Ammon's horn (tissue), 1 donor: Measurements from ENCODE around the gene CEP97.

ENCODE experiments used
- DNase-seq: peaks from one replicate; pipeline ENCODE4 v3.0.0-alpha.2; 2016; ENCODE audit warnings: low spot score

The CEP97 gene

DNA sequence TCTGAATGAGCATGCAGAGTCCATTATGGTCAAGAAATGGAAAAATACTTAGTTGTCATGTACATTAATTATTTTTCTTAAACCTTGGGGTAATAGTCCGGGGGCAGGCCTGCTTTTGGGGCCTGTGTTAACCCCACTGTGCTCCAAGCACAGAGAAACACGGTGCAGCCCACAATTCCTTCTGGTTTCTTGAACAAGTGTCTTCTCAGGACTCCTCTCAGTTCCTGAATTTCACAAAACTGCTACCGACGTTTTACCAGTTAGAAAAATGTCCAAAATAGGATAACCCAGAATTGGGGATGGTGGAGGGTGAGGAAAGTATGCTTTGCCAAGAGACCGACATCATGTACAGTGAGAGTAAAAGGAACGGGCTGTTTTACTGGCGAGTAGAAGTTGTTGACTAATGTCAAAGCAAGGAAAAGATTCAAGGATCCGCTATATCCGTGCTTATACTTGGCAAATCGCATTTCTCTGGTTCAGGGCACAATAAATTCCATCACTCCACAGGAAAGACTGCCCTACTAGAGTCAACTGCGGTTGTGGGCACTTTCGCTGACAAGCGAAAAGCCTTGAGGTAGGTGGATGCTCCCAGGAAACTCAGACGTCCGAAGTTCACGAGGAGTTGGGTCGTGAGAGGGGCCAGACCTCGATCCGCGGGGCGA is 54.1 kb downstream of the CEP97 start:
- no peak for DNase-seq

DNA sequence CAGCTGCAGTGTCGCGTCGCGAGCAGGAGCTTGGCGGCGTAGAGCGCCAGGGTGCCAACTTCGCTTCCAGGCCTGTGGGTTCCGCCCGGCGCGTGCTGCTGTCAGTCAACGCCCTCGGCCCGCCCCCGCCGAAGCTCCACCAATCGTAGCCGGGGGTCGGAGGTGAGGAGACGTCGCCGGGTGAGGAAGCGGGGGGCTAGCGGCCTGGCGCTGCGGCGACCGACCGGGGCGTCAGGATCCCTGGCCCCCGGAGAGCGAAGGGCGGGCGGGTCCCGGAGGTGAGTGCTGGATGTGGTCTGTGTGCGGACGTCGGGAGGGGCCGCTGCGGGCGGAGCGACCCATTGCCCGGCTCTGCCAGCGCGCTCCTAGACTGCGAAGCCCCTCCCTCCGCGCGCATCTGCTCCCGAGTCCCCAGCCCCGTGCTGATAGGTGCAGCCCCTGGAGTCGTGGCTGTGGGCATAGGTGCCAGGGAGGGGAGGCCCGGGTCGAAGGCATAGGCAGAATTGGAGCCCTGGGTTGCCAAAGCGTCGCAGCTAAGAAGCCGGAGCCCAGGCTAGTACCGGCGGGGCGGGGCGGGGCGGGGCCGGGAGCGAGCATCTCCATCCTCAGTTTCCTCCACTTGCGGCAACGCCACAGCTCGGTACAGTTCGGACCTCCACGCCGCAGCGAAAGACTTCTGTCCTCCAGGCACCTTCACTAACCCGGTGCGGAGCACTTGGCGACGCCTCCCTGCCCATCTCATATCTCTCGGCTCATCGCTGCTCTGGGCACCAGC is 54.8 kb downstream of the CEP97 start, which contains the start of gene NXPE3:
TSS of gene NXPE3 (plus strand) at position 165 of the 775 bp plus-strand sequence. CDS start 6,386 bp downstream, outside the sequence.
- peak; percentile 98 for DNase-seq

DNA sequence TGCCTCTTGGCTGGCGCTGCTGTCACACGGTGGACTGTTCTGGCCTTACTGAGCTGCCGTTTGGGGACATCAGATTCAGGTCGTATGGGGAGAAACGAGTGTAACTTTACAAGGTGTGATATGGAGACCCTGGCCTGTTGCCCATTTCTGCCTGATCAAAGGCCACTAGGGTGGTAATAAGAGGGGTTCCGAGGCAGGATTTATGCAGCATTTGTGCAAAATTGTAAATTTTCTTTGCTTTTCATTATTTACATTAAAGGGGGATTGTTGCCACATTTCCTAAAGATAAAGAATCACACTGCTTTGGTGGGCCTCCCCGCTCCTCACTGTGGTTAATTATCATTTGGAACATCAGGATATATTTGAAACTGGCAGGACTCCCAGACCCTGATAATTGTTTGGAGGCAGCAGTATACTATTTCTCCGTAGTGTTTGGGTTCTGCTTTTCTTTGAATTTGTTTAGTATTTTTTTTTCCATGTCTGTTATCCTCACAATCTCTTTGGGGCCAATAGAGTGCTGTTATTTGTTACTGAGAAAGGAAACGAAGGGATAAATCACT is 55.5 kb downstream of the CEP97 start:
- no peak for DNase-seq

DNA sequence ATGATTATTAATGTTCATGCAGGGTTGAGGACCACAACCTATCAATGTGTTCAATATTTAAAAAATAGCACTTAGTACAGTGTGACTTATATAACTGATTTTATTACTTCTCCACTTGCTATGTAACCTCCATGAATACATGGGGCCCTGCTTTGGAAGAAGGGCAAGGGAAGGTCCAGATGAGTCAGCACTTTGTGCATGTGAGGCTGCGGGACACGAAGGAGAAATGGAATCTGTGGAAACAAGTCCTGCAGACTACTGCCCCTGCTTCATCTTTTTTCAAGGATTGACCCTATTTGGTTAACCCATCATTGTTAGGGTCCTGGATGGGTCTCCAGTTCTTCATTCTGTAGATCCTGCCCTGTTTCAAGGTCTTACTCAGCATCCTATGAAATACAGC is 56.2 kb downstream of the CEP97 start:
- DNase-seq, result peak; percentile 70

DNA sequence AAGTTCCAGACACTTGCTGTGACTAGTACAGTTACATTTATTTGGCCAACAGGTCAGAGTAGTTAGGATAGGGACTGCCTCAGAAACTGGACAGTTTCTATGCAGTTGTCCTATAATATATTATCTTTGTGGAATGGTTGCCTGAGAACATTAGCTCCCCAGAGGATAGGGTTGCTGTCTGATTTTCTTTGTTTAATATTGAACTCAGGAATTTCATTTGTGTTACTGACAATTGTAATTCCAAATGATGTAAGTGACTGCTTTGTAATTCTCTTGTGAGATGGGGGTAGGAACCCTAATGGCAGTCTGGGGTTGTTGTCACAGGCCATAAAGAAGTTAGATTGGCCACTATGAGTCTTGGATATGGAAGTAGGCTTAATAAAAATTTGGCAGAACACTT is 56.8 kb downstream of the CEP97 start:
- DNase-seq, result no peak

DNA sequence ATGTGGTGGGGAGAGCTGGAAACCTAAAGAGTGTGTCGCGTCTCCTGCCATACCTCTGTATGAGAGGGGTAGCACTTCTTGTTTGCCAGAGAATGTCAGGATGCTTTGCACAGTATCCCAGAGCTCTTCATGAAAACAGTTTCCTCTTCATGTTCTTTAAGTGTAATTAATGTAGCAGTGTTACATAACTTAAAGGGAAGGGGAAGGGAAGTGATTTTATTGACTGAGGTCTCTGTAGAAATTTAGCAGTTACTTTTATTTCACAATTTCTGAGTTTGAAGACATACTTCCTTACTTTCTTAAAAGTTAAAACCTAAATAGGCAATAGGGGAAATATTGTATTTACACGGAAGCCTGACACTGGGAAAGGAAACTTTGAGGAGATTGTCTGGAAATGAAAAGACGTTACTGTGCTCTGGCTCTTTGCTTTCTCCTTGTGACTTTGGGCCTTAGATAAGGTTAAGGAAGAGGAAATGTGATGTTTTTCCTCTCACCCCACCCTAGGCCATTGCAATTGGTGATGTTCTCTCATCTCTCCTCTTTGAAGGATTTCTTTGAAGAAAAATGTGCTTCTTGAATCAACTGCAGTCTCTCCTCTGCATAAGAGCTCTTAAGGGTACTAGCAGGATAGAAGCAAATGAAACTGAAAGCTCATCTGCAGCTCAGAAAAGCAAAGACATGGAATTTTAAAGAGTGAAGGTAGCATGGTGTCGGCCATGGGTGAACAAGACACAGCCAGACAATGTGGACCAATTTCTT is 60.6 kb downstream of the CEP97 start:
- DNase-seq, result no peak

DNA sequence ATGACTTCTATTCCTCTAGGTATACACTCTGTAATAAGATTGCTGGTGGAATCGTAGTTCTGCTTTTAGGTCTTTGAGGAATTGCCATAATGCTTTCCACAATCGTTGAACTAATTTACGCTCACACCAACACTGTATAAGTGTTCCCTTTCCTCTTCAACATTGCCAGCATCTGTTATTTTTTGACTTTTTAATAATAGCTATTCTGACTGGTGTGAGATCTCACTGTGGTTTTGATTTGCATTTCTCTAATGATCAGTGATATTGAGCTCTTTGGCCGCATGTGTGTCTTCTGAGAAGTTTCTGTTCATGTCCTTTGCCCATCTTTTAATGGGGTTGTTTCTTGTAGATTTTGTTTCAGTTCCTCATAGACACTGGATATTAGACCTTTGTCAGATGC is 67.4 kb downstream of the CEP97 start:
- DNase-seq, result no peak

DNA sequence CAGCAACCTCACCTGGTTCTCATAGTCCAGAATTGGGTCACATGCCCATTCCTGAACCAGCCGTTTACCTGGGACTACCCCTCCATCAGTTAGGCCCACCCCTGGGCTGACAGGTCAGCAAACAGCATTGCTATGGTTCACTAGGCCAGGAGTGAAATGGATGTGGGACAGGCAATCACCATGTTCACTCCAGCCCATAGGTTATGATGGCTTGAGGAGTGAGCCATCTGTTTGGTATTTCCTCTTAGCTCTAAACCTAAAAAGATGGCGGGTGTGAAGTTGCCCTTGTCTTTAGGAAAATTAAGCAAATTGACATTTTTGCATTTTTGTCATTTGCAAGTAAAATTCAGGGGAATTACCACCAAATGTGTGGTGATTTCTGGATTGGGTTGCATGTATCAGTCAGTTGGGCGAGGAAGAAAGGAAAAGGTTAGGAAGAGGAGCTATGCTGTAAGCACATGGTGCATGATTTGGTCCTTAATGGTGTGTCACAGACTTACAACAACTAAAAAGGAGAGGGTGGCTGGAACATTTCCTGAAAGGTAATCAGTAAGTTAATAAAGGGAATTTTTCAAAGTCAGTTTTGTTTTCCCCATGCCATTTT is 71.8 kb downstream of the CEP97 start:
- no peak for DNase-seq

DNA sequence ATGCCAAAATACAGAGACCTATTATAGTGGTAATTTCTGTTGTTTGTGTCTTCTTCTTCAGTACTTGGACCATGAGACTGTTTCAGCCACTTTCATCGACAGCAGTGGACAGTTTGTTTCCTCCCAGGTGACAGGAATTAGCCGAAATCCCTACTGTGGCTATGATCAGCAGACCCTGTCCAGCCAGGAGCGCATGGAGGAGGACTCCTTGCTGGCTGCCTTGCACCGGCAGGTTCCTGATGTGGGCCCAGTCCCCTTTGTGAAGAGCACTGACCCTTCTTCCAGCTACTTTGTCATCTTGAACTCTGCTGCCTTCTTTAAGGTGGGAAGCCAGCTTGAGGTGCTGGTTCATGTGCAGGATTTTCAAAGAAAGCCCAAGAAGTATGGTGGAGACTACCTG is 76.8 kb downstream of the CEP97 start:
- DNase-seq, result no peak

DNA sequence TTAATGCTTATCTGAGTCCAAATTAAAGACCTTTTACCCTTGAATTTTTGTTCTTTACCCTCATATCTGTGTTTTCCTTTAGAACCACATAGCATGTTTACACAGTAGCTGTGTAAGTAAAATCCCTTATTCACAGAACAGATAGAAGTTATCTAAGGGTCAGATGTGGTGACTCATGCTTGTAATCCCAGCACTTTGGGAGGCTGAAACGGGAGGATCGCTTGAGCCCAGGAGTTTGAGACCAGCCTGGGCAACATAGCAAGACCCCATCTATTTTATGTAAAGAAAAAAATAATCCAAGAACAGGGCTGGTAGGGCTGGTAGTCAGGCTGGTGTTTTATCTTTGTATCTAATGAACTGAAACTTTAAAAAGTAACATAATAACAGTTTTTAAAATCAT is 77.8 kb downstream of the CEP97 start:
- DNase-seq, result no peak

DNA sequence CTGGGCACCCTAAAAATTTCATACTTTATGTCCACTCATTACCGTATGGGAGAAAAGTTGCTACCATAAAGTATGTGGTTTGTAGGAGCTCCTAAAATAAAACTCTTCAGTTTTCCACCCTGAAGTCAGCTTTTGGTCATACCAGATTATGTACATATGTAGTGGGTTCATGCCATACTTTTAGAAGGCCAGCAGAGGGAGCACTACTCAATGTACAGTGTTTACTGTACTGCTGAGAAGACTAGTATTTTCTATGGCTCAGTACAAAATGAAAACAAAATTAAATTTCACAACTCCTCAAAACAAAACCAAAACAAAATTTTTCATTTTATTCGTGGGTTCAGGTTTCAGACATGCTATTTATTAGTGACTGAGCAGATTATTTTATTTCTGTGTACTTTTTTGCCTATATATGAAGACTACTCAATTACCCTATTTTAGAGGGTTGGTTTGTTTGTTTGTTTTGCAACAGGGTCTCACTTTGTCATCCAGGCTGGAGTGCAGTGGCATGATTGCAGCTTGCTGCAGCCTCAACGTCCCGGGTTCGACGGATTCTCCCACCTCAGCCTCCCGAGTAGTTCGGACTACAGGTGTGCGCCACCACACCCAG is 78.9 kb downstream of the CEP97 start:
- peak; percentile 90 for DNase-seq

DNA sequence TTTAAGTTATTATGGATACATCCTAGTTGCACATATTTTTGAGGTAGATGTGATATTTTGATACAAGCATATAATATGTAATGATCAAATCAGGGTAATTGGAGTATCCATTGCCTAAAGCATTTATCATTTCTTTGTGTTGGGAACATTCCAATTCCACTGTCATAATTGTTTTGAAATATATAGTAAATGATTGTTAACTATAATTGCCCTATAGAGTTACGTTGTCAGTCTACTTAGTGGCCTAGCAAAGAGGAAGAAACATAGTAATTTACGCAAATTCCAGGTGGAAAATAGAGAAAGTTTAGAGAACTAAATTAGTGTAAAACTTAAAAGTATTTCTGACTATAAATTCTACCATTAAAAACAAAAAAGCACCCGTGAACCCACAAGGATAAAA is 79.5 kb downstream of the CEP97 start:
- no peak for DNase-seq

DNA sequence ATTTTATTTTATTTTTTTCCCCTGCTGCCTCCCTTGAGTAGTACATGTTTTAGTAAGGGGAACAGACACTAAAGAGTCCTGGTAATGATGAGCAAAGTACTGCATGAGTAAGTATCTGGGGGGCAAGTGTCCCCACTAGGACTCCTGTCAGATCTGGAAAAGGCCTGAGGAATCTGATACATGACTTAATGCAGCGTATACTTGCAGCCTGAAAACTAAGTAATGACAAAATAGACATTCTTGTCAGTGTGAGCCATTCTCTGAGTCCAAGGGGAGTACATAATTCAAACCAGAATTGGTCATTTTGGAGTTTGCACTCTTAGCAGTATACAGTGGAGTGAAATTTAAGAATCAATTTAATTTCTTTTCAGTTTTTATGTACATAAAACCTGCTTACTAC is 82.1 kb downstream of the CEP97 start:
- DNase-seq, result no peak

DNA sequence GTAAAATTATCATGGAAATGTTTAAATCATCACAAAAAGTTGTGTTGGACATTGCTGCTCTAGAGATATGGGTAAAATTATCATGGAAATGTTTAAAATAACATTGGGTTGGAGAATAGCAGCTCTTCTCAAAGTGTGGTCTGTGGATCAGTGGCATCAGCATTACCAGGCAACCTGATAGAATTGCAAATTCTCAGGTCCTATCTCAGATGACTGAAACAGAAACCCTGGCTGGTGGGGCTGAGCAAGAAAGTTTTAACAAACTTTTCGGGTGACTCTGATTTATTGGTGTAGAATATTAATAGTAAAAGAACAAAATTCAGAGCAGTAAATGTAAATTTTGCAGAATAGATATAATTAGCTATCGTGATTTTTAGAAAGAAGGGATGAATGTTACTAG is 83.5 kb downstream of the CEP97 start:
- DNase-seq, result no peak

DNA sequence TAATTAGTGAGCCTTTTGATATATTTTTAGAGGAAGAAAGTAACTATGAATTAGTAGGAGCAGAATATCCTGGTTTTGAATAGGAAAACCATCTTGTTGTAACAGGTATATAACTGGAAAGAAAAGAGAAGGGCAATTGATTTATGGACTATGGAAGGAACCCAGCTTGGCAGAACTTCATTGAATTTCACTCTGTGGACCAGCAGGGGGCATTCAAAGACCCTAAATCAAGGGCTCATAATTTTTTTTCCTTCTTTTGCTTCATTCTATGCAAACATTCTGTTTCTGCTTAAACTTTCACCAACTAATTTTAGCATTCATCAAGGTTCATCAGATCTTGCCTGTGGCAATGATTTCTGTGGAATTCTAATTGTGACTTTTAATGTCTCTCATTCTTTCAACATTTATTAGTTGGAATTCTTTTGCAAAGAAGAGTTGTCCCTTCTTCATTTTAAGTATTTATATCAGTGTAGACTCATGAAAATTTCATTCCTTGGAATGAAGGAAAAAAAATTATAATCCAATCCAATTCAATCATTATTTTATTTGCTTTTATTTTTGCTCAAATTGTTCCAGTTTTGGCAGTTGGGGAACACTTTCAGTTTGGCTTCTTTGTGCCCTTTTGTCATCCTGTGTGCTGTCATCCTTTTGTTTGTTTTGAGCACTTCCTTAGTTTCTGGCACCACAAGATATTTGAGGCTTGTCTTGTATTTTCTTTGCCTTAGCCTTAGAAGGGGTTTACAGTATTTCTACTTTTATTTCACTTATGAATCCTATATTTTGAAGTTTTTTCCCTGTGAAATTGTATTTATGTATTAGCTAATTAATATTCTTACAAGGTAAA is 85.0 kb downstream of the CEP97 start:
- peak; percentile 32 for DNase-seq

DNA sequence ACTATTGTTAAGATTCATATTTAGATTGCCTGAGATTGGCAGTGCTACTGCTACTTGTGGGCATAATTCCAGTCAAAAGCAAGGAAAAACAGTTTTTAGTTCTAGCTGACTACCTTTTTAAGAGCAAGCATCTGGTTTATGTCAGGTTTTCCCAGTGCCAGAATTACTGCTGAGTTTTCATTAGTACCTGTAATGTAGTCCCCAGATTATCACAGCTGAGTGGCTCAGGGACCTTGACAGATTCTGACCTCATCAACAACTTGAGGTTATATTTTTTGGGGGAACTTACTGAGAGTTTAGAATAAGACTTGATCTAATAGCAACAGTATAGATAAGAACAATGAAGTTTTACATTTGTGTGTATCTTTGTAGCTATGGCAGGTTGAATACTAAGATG is 85.6 kb downstream of the CEP97 start:
- no peak for DNase-seq

DNA sequence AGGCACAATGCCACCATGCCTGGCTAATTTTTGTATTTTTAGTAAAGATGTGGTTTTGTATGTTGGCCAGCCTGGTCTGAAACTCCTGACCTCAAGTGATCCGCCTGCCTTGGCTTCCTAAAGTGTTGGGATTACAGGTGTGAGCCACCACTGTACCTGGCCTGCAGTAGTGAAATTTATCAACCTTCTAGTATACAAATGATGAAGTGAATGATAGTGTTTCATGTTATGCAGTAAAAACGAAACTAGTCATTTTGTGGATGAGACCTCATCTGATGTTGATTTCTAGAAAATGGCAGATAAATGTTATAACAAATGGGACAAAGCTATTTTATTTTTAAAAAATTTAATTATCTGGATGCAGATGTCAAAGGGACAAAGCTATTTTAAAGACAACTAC is 87.5 kb downstream of the CEP97 start:
- no peak for DNase-seq

DNA sequence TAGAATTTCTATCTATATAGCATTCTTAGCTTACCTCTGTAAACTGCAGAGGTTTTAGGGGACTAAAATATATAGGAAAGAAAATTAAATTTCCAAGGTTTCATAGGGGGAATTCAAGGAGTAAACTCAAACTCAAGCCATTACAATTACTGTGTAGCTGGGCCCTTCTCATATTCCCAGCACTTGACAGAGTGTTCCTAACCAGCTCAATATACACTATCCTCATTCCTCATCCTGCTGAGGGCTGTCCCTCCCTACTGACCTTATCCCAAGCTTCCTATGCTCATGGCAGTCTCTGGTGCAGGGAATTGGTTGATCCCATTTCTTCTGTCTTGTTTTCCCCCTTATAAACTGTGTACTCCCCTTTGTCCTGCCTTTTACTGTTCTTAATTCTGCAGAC is 88.5 kb downstream of the CEP97 start:
- DNase-seq, result no peak

DNA sequence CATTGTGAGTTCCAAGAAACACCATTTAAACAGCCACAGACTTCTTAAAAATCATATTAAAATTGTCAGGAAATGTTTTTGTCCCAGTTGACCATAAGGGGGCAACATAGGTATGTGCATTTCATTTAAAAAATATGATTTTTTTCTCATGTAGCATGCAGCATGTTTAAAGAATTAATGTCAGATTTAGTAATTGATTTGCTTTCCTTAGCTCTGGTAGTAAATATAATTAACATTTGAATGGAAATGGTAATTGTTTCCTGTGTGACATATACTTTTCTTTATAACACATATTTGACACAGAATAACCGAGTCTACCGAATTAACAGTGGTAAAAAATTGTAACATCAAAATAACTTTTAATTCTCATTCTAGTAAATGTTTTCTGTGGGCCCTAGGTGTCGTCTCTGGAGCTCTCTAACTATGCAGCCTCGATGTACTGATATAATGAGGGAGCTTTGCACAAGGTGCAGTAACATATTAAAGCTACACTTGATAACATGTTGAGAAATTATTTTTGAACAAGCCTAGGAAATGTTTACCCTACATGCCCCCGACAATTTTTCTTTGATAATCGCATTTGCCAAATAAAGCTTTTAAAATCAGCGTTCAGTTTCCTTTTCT is 89.5 kb downstream of the CEP97 start:
- DNase-seq, result no peak

DNA sequence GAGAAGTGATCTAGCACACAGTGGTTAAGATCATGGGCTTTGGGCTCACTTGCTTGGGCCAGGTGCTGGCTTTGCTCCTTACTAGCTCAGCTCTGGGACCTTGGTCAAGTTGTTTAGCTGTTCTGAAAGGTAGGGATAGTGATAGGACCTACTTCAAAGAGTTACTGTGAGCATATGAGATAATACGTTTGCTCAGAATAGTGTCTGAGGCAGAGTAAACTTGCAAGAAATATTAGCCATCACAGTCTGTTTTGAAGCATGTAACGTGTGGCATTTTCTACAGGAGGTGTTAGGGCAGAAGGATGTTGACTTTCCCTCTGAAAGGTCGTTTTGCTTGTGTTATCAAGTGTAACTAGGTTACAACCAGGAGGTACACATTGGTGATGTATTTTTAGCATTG is 90.4 kb downstream of the CEP97 start:
- no peak for DNase-seq
